Measurements from ENCODE around the gene NFKB1. TPM values are rescaled to one million over a fixed set of nuclear protein-coding genes. Genes with fewer than 3 reads are reported as not detected.

The NFKB1 gene
- polyA plus RNA-seq, 1 donor from 2014 or later, result 8.6 TPM

GRCh38 chr4:102506523-102506922 lies 5.4 kb downstream of the NFKB1 start:
- Histone ChIP-seq H3K27me3 (ENCODE audit: insufficient read depth, low read depth, low read length) (no peaks in the 10 kb centered on the region), H4K20me1 (ENCODE audit: insufficient read depth) (no peaks in the 10 kb centered on the region), H3K9me2 (ENCODE audit: insufficient read depth, low read length) (no peaks in the 10 kb centered on the region), H3K4me2 (ENCODE audit: low read length) (no peak overlapping the region), H3K36me3 (ENCODE audit: insufficient read depth, low read length) (no peaks in the 10 kb centered on the region), H3K27ac (ENCODE audit: low read length) (no peak overlapping the region), H3K4me3 (ENCODE audit: low read length) (no peak overlapping the region), H3K79me2 (replicated peaks; ENCODE audit: insufficient read depth, low read length) (no peaks in the 10 kb centered on the region), H3K9ac (ENCODE audit: low read length) (no peak overlapping the region), H2AFZ (ENCODE audit: low read depth, low read length) (no peak overlapping the region), H3F3A (ENCODE audit: insufficient read depth, low read length, poor library complexity, severe bottlenecking) (no peaks in the 10 kb centered on the region), H3K9me3 (ENCODE audit: low read length) (no peaks in the 10 kb centered on the region)
- no peak for TF ChIP-seq EP300 (conservative IDR thresholded peaks at IDR 0.05; ENCODE audit: poor library complexity, severe bottlenecking)
- no peak for TF ChIP-seq SMC3 (conservative IDR thresholded peaks at IDR 0.05; ENCODE audit: poor library complexity)
- no peak for TF ChIP-seq POLR2AphosphoS5 (IDR thresholded peaks at IDR 0.05)
- no peak for TF ChIP-seq RAD21 (conservative IDR thresholded peaks at IDR 0.05)
- no peak for TF ChIP-seq REST (IDR thresholded peaks at IDR 0.05; ENCODE audit: borderline replicate concordance)
- no peak for TF ChIP-seq MXI1 (conservative IDR thresholded peaks at IDR 0.05; ENCODE audit: poor library complexity, severe bottlenecking)
- TF ChIP-seq CTCF (IDR thresholded peaks at IDR 0.05; ENCODE audit: poor library complexity, severe bottlenecking), result no peak
- TF ChIP-seq TAF1 (IDR thresholded peaks at IDR 0.05; ENCODE audit: low read depth), result no peak
- no peak for TF ChIP-seq EZH2 (IDR thresholded peaks at IDR 0.05; ENCODE audit: borderline replicate concordance, insufficient read depth, low read length, poor library complexity, severe bottlenecking)

DNA sequence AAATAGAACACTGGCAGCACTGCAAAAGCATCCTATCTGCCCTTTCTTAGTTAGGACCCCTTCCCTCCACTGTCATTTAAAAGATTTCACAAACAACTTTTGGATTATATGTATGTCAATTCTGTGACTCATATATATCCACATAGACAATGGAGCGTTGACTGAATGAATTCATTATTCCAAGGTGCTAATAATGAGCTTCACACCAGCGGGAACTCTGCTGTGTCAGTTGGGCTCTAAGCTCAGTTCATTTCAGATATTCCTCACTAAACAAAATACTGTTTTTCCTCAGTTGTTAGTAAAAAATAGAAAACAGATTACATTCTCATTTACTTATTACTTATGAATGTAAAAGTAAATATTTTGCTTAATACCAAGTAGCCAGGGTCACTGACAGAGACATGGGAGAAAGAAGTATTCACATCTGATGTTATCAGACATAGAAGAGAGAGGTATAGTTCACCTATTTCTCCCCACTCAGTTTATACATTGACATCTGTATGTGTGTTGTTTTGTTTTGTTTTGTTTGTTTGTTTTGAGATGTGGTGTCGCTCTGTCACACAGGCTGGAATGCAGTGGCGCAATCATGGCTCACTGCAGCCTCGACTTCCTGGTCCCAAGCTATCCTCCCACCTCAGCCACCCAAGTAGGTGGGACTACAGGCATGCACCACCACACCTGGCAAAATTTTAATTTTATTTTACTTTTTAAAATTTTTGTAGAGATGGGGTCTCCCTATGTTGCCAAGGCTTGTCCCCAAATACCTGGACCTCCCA lies 10.9 kb downstream of the NFKB1 start:
- H3K9me2 ChIP-seq (ENCODE audit: insufficient read depth, low read length), result no peaks in the 10 kb centered on the region
- H3K4me3 ChIP-seq (ENCODE audit: low read length), result no peak overlapping the region
- H3K27me3 ChIP-seq (ENCODE audit: insufficient read depth, low read depth, low read length), result no peaks in the 10 kb centered on the region
- H3K9ac ChIP-seq (ENCODE audit: low read length), result no peak overlapping the region
- no peak overlapping the region for H3K27ac ChIP-seq (ENCODE audit: low read length)
- TF ChIP-seq POLR2AphosphoS5 (IDR thresholded peaks at IDR 0.05), result no peak
- no peak for TF ChIP-seq MXI1 (conservative IDR thresholded peaks at IDR 0.05; ENCODE audit: poor library complexity, severe bottlenecking)
- TF ChIP-seq CTCF (IDR thresholded peaks at IDR 0.05; ENCODE audit: poor library complexity, severe bottlenecking), result no peak
- no peak for TF ChIP-seq RAD21 (conservative IDR thresholded peaks at IDR 0.05)
- no peak for TF ChIP-seq EP300 (conservative IDR thresholded peaks at IDR 0.05; ENCODE audit: poor library complexity, severe bottlenecking)
- TF ChIP-seq SMC3 (conservative IDR thresholded peaks at IDR 0.05; ENCODE audit: poor library complexity), result no peak
- TF ChIP-seq EZH2 (IDR thresholded peaks at IDR 0.05; ENCODE audit: borderline replicate concordance, insufficient read depth, low read length, poor library complexity, severe bottlenecking), result no peak
- no peak for TF ChIP-seq REST (IDR thresholded peaks at IDR 0.05; ENCODE audit: borderline replicate concordance)
- no peak for TF ChIP-seq TAF1 (IDR thresholded peaks at IDR 0.05; ENCODE audit: low read depth)
- H3K79me2 ChIP-seq (replicated peaks; ENCODE audit: insufficient read depth, low read length), result no peaks in the 10 kb centered on the region
- H2AFZ ChIP-seq (ENCODE audit: low read depth, low read length), result no peak overlapping the region
- H3K36me3 ChIP-seq (ENCODE audit: insufficient read depth, low read length), result no peaks in the 10 kb centered on the region
- no peak overlapping the region for H3K4me2 ChIP-seq (ENCODE audit: low read length)
- H4K20me1 ChIP-seq (ENCODE audit: insufficient read depth), result no peaks in the 10 kb centered on the region
- H3K9me3 ChIP-seq (ENCODE audit: low read length), result no peaks in the 10 kb centered on the region
- no peaks in the 10 kb centered on the region for H3F3A ChIP-seq (ENCODE audit: insufficient read depth, low read length, poor library complexity, severe bottlenecking)
